Posterior vena cava (tissue), 2 donors: Measurements from ENCODE around the gene SCAI. TPM values are rescaled to one million over a fixed set of nuclear protein-coding genes. Genes with fewer than 3 reads are reported as not detected.
"Not testable (repeated sequence)": the region's sequence is repeated elsewhere in the genome, so short reads cannot be mapped to it uniquely, and the experiment has no call there.

Experiments used
- DNase-seq: peaks from one replicate; pipeline ENCODE4 v3.0.0-alpha.2; 2020; ENCODE audit warnings: low spot score
- intact Hi-C, 2 donors: fragments of 100-400 bp; cut with DNase I; formaldehyde crosslinking; loops; one replicate each; pipeline versions ENCODE4 v1.14.1 to v1.14.2; 2022 to 2023
- total RNA-seq, 2 donors: library from RNA; stranded (reverse); fragmentation: NEBNext Ultra II Directional; extraction: Animal tissue kit (Norgen Biotek cat#: 25700); gene quantifications; one replicate each; pipeline ENCODE4 v1.2.1, GENCODE V29; 2021
- donor health status: DM: yes; HTN: yes; CAD: no.
- donor health status: DM: yes; HTN: yes; CAD: no.

SCAI gene
- total RNA-seq, 2 donors from 2014 or later = 6.1 to 8.2 TPM

GRCh38 chr9:125119643-125120286, 23.6 kb downstream of the SCAI start:
- no peak for DNase-seq
- intact Hi-C loops = no loop called here

GRCh38 chr9:125118696-125119095, 24.6 kb downstream of the SCAI start:
- intact Hi-C loops, DNase-seq: not testable (repeated sequence)

- DNase-seq, intact Hi-C loops: not testable (repeated sequence)
These were observed 28.8 kb downstream of the SCAI start for GRCh38 chr9:125114503-125114902.

GRCh38 chr9:125110464-125110863, 32.9 kb downstream of the SCAI start:
- no peak for DNase-seq
- intact Hi-C loops = no loop called here

- intact Hi-C loops, DNase-seq: not testable (repeated sequence)
These were observed 34.8 kb downstream of the SCAI start for GRCh38 chr9:125108541-125108940.

GRCh38 chr9:125106285-125106893, 36.9 kb downstream of the SCAI start:
- no peak for DNase-seq
- intact Hi-C loops = no loop called here

GRCh38 chr9:125103770-125104460, 39.4 kb downstream of the SCAI start:
- DNase-seq = no peak
- intact Hi-C loops = no loop called here

- intact Hi-C loops = no loop called here
- DNase-seq = no peak
These were observed 40.3 kb downstream of the SCAI start for GRCh38 chr9:125103021-125103420.

GRCh38 chr9:125100822-125101221, 42.5 kb downstream of the SCAI start:
- intact Hi-C loops = no loop called here
- no peak for DNase-seq

- no peak for DNase-seq
- intact Hi-C loops = no loop called here
These were observed 43.5 kb downstream of the SCAI start for GRCh38 chr9:125099816-125100215.

- intact Hi-C loops = no loop called here
- DNase-seq = no peak
These were observed 47.4 kb downstream of the SCAI start for GRCh38 chr9:125095821-125096443.

GRCh38 chr9:125091121-125091520, 52.2 kb downstream of the SCAI start:
- intact Hi-C loops = no loop called here
- DNase-seq = no peak

- no peak for DNase-seq
- intact Hi-C loops = no loop called here
These were observed 54.0 kb downstream of the SCAI start for GRCh38 chr9:125089331-125089730.

- DNase-seq = no peak
- intact Hi-C loops = no loop called here
These were observed 54.6 kb downstream of the SCAI start for GRCh38 chr9:125088752-125089151.

- intact Hi-C loops = no loop called here
- DNase-seq = no peak
These were observed 57.4 kb downstream of the SCAI start for GRCh38 chr9:125085703-125086477.

GRCh38 chr9:125082197-125082596, 61.1 kb downstream of the SCAI start:
- not testable (repeated sequence) for DNase-seq

GRCh38 chr9:125080797-125081196, 62.5 kb downstream of the SCAI start:
- intact Hi-C loops = not testable (repeated sequence)

More at GRCh38 chr9:125082197-125082596, 61.1 kb downstream of the SCAI start:
- intact Hi-C loops = not testable (repeated sequence)

GRCh38 chr9:125079931-125080330, 63.4 kb downstream of the SCAI start:
- DNase-seq = no peak
- intact Hi-C loops = no loop called here

More at GRCh38 chr9:125080797-125081196, 62.5 kb downstream of the SCAI start:
- not testable (repeated sequence) for DNase-seq

- intact Hi-C loops = no loop called here
- no peak for DNase-seq
These were observed 67.3 kb downstream of the SCAI start for GRCh38 chr9:125075997-125076396.
